Coronary artery (tissue), 2 donors: ENCODE data around the gene KCNQ1.

Source experiments
- DNase-seq: peaks from one replicate; pipeline ENCODE4 v3.0.0-alpha.2; 2017; ENCODE audit warnings: low spot score
- H3K27ac ChIP-seq, 2 donors: fragments of 200-600 bp; sonication (generic); one replicate each; pipeline ENCODE4 v1.5.1; 2016 to 2019
- H3K4me3 ChIP-seq: fragments of 200-600 bp; sonication (generic); 2 replicates; pipeline ENCODE4 v1.5.1; 2016; ENCODE audit warnings: mild to moderate bottlenecking, moderate library complexity
- CTCF ChIP-seq: fragments of 200-600 bp; sonication (generic); IDR thresholded peaks from one replicate; pipeline ENCODE4 v1.5.1; 2019; ENCODE audit warnings: antibody characterized with exemption

The KCNQ1 gene

GRCh38 chr11:2404735-2405196, 40.0 kb upstream of the KCNQ1 start:
- DNase-seq = no peak
- Histone ChIP-seq H3K27ac (no peak overlapping the region), H3K4me3 (no peak overlapping the region)
- TF ChIP-seq CTCF = no peak

- TF ChIP-seq CTCF = no peak
- no peak overlapping the region for H3K27ac ChIP-seq
- DNase-seq = no peak
- no peak overlapping the region for H3K4me3 ChIP-seq
Observed at GRCh38 chr11:2406451-2406850, 38.4 kb upstream of the KCNQ1 start.

- Histone ChIP-seq H3K27ac (no peak overlapping the region), H3K4me3 (no peak overlapping the region)
- DNase-seq = no peak
- no peak for TF ChIP-seq CTCF
Observed at GRCh38 chr11:2406878-2407410, 37.9 kb upstream of the KCNQ1 start.

GRCh38 chr11:2408671-2409070, 36.1 kb upstream of the KCNQ1 start:
- DNase-seq = no peak
- H3K27ac ChIP-seq = no peak overlapping the region
- no peak for TF ChIP-seq CTCF

GRCh38 chr11:2409126-2409525, 35.7 kb upstream of the KCNQ1 start:
- TF ChIP-seq CTCF = no peak
- no peak for DNase-seq
- Histone ChIP-seq H3K27ac (no peak overlapping the region), H3K4me3 (no peak overlapping the region)

More at GRCh38 chr11:2408671-2409070, 36.1 kb upstream of the KCNQ1 start:
- no peak overlapping the region for H3K4me3 ChIP-seq

GRCh38 chr11:2409611-2410468, 35.0 kb upstream of the KCNQ1 start:
- TF ChIP-seq CTCF = no peak
- no peak overlapping the region for H3K27ac ChIP-seq
- no peak for DNase-seq
- H3K4me3 ChIP-seq = no peak overlapping the region

GRCh38 chr11:2410616-2411015, 34.2 kb upstream of the KCNQ1 start:
- Histone ChIP-seq H3K4me3 (no peak overlapping the region), H3K27ac (no peak overlapping the region)
- no peak for TF ChIP-seq CTCF
- no peak for DNase-seq
